ENCODE results near the gene PRSS27.

The PRSS27 gene

DNA sequence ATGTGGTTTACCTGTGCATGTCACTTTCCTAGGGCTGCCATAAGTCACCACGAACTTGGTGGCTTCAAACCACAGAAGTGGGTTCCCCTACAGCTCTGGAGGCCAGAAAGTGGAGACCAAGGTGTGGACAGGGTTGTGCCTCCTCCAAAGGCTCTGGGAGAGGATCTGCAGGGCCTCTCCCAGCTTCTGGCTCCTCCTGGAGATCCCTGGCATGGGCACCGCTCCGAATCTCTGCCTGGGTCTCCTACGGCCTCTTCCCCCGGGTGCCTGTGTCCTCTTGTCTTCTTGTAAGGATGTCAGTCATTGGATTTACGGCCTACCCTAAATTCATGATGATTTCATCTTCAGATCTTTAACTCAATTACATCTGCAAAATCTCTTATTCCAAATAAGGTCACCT, 29.9 kb upstream of the PRSS27 start:
- no peak for DNase-seq

DNA sequence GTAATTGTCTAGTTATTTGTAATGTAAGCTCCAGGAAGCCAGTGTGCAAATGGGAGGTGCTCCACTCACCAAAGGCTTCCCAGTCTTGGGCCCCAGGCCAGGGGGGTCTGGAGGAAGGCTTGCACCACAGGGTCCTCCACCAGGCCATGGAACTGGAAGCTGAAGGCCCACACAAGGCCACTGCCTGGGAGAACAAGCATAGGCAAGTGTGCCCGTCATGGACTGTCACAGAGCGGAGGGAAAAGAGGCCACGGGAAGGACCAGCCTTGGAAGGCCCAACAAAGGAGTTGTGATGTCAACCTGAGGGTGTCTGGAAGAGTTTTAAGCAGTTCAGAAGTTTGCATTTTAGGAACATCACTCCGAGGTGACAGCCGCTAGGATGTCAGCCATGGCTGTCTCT, 29.5 kb upstream of the PRSS27 start:
- DNase-seq = no peak

DNA sequence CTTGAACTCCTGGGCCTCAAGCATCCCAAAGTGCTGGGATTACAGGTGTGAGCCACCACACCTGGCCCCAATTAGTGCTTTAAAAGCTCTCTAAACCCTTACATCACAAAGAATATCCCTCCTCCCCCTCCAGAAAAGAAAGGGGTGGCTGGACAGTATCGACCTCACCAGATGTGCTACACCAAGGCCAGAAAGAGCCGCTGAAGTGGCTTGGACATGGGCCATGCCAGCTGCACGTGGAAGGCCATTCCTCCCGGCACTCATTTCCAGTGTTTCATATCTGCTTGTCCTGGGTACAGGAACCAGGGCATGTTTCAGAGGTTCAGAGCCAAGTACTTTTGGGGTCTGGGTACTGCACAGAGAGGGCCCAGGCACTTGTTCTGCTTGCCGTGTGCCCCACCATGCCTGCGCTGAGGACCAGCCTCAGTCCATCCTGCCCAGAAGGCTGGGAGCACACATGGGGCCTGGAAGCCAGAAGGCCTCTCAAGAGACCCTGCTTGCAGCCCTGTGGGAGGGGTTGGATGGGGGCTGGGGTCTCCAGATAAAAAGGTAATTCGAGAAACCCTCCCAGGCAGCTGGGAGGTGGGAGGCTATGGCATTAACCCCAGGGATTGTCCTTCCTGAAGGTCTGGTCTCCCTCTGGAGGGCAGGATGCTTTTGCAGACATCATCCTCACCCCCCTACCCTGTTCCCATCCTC, 28.9 kb upstream of the PRSS27 start:
- DNase-seq = no peak

DNA sequence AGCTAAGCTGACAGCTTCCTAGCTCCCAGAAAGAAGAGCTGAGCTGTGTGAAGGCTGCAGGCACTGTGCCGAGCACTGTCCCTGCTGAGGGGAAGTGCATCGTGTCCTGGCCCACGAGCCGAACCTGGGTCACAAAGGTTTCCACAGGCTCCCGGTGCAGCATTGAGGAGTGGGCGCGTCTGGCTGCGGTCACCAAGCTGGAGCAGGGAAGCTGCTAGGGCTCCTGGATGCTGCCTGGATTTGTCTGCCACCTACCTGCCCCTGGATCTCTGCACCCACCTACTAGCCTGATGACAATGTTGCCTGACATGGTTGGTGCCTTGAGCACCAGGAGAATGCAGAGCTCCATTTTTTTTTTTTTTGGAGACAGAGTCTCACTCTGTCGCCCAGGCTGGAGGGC, 25.9 kb upstream of the PRSS27 start:
- DNase-seq = no peak

DNA sequence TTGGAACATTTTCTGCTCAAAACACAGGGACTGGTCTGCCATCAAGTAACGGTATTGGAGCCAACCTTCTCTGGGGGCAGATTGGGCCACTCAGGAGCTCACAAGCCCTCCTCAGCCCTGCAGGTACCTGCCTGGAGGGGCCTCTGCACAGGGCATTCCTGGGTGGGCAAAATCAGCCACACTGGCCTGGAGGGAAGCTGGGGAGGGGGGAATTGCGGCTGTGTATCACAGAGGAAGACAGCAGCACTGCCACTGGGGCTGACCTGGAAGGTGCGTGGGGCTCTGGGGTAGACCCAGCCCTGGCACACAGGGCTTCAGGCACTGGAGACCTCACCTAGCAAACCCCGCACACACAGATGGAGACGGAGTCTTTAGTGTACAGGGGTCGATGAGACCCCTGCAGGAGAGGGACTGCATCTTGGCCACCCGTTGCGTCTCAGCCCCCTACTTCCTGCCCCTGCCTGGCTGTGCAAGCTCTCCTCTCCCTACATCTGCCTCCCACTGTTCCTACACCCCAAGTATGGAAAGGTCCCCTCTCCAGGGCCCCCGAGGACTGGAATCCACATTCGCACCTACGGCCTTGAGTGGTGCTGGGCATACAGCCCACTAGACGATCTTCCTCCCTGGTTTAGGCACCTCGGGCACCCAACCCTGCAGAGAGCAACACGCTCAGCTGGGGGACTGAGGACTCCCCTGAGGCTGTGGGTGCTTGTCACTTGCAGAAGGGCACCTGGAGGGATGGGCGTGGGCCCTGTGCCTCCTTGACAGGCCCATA, 25.3 kb upstream of the PRSS27 start:
- DNase-seq = no peak

DNA sequence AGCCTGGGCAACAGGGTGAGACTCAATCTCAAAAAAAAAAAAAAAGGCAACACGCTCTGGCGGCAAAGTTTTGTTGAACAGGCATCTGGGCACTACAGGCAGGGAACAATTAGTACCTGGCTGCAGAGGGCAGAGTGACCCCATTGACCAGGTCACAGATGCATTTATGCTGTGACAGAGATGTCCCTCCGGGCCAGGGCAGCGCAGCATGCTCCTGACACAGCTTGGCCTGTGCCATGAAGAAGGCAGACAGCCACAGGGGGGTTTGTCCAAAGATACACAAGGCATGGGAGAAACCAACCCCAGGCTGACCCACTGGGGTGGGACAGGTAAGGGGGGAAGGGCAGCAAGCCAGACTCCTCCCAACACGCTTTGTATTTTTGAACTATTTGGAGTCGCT, 24.7 kb upstream of the PRSS27 start:
- DNase-seq = no peak

DNA sequence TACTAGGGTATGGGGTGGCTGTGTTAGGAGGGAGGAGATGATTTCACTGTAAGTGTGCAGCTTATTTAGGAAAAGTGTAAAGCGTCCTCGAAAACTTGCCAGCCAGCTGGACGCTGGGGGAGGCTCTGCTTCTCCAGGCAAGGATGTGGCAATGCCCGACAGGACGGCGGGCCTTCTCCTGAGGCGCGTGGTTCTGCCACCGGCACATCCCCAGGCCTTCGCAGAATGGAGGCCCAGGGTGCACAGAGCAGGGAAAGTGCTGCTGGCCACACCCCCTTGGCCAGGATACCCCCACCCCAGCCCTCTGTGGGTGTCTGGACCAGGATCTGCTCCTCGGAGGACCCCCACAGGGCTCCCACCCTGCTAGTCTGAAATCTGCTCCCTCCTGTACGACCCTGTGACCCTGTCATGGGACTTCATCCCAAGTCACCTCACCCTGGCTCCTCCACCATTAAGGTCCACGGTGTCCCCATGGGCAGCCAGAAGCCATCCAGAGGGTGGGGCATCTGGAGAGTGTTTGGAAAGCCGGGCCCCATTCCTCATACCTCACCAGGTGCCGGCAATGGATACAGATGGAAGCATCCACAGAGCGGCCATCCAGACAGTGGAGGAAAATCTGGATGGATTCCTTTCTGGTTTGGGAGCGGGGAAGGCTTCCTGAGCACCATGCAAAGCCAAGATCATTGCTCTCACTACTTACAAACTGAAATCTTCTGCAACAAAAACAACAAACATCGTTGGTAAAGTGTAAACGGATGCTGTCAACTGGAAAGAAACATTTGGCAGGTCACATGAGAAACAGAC, 23.2 kb upstream of the PRSS27 start:
- no peak for DNase-seq

DNA sequence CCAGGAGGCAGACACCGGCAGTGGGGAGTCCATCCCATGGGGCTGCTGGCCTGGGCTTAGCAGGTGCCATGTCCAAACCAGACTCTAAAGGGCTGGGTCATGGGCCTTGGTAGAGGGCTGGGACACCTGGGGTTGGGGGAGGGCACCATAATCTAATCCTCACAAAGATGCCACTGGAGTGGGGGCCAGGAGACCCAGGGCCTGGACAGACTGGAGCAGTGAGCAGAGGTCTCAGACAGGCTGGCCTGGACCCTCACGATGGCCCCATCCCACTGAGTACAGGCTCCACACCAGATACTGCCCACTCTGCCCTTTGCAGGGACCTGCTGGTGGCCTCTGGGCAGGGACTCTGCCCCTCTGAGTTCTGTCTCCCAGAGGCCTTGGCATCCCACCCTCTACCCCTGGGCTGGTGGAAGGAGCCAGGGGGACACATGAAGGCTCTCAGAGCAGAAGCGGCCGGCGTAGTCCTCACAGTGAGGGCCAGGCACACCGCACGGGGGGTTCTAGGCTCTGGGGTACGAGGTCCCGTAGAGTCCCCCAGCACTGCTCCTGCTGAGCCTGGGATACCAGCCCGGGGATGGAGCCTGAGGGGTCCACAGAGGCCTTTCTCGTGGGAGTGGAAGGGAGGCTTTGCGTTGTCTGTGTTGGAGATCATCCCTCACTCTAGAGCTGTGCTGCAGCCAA, 22.4 kb upstream of the PRSS27 start:
- DNase-seq = no peak

DNA sequence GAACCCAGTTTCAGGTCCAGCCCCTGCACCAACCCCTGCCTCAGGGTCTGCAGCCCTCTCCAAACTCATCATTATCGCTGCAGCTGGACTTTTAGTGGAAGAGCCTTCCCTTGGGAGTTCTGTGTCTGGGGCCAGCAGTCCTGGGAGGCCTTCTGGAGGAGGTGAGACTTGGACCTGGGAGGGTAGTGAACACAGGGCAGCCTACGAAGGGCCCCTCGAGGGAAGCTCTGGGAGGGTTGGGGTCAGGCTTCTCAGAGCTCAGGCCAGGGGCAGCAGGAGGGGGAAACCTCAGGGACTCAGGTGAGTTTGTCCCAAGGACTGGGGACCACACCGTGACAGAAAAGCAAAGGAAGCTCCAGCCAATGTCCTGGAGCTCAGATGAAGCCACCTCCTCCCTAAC, 21.1 kb upstream of the PRSS27 start:
- no peak for DNase-seq

DNA sequence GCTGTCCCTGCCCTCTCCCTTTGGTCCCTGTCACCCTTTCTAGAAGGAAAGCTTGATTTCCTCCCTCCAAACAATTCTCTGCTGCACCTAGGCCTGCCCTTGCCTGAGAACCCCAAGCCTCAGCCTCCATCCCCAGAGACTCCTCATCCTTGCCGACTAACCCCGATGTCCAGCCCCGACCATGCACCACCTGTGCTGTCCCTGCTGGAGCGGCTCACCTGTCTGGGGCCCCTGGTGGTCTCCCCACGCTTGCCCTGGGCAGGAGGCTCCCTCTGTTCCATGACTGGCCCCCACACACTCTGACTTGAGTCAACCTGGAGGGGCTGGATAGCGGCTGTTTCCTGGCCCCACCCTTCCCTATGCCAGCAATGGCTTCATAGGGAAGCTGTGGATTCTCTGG, 20.5 kb upstream of the PRSS27 start:
- DNase-seq = no peak

DNA sequence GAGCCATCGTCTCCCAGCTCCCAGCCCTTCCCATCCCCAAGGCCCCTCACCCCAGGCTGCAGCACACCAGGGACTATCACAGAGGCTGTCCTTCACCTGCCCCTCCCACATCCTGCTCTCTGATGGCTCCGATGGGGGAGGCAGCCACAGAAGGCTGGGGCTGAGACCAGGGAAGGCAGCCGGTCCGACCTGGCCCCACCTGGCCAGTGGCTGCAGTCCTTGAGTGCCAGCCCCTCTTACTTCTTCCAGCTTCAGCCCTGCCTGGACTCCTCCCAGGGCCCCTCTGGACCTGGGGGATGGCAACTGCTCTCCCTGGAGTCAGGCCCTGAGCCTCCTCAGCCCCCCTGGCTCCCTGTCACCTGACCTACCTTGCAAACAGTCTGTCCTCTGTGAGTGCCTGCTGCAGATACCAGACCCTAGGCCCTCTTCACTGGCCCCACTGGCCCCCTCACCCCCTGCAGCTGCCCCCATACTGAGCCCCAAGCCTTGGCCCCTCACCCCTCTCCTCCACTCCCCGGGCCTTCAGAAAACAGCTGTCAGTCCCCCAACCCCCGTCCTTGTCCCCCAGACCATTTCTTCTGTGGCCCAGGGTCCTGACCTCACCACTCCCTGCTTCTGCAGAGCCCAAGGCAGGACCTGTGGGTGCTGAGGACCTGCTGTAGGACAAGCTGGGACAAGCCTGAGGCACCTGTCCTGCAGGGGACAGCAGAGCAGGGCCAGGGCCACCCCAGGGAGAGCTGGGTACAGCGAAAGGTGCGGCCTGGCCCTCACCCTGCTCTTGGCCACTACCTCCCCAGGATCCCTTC, 19.8 kb upstream of the PRSS27 start:
- DNase-seq = no peak

DNA sequence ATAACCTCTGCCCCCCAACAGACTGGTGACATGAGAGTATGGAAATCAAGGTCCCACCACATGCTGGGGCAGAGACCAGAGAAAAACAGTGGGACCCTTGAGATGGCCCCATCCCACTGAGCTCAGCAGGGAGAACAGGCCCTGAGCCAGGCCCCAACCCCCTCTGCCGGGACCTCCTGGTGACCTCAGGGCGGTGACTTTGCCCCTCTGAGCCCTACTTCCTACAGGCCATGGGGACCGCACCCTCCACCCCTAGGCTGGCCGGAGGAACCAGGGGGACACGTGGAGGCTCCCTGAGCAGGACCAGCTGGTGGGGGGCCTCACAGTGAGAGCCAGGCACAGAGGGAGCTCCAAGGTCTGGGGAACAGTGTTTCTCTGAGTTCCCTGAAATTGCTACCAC, 18.6 kb upstream of the PRSS27 start:
- DNase-seq = no peak

DNA sequence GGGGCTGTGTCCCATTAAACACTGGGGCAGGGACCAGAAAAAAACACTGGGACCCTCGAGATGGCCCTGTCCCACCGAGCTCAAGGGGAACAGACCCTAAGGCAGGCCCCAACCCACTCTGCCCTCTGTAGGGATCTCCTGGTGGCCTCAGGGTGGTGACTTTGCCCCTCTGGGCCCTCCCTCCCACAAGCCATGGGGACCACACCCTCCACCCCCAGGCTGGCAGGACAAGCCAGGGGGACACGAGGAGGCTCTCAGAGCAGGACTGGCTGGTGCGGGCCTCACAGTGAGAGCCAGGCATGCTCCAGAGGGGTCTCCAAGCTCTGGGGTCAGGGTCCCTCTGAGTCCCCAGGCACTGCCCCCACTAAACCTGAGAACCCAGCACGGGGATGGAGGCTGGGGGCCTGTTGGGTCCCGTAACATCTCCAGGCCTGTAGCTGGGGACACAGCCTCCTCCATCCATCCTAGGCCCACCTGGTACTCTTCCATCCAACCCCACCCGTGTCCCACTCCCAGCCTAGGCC, 17.9 kb upstream of the PRSS27 start:
- no peak for DNase-seq

DNA sequence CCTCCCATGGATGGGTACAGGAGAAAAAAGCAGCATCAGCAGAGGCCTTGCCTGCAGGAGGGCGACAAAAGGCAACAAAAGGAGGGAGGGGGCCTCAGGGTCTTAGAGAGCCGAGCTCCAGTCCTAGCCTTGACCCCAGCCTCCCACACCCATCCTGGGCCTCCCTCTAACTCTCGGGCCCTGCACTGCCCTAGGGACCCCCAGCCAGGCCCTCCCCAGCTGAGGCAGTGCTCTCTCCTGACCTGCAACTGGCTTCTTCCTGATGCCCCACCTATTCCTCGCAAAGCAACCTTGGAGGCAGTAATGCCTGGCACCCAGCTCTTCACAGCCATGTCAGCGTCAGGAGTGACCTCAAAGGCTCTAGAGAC, 17.2 kb upstream of the PRSS27 start:
- DNase-seq = no peak

DNA sequence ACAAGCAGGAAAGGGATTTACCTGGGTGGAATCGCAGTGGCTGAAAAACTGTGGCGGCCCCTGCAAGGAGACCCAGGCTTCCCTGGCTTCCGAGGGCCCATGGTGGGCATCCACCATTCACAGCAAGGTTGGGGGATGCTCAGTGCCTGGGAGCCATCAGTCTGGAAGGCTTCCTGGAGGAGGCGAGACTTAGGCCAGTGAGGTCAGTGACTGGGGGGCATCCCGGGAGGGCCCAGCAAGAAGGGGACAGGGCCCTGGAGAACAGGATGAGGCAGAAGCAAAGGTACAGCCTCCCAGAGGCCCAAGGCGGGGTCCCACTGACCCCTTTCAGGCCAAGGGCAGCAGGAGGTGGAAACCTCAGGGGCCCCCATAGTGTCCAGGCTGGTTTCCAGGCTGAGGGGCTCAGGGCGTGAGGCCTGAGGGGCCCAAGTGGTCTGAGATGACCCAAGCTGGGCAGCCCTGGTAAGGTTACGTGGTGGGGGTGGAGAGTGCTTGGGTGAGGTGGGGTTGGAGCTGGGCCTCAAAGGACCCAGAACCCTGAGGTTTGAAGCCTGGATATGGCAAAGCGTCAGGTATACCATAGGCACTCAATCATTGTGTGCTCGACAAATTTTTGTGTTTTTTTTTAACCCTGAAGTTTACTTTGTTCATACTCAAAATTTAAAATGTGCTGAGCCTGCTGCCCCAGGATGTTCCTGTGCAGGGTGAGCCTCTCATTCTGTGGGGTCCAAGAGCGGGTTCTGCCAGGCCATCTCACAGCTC, 16.6 kb upstream of the PRSS27 start:
- no peak for DNase-seq

DNA sequence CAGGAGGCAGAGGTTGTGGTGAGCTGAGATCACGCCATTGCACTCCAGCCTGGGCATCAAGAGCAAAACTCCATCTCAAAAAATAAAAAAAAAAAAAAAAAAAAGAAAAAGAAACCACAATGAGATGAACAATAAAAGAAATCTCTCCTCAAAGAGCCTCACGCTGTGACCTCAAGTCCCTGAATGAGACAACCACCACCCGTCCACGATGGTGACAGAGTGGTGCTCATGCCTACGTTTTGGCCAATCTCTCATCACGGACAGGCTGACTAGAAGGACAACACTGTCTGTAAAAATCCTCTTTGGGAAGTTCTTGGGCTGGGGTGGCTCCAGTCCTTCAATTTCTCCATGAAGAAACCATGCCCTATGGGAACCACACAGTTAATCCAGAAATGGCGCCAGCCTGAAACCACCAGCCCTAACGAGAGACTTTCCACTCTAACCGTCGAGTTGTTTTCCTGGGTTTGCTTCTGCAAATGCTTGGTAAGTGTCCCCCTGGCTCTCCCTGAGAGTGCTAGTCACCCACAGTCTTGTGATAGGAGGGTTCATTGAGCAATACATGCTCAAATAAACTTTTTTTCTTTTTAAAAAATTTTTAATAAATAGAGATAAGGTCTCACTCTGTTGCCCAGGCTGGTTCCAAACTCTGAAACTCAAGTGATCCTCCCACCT, 15.0 kb upstream of the PRSS27 start:
- DNase-seq = no peak

DNA sequence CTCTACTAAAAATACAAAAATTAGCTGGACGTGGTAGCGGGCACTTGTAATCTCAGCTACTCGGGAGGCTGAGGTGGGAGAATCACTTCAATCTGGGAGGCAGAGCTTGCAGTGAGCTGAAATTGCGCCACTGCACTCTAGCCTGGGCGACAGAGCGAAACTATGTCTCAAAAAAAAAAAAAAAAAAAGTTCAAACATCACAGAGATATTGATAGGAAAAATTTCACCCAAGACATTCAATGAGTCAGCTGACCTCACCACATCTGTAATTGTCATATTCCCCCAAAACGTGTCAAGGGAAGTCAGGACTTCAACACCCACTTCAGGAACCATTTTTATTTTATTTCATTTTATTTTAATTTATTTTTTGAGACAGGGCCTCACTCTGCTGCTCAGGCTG, 8.0 kb upstream of the PRSS27 start:
- DNase-seq = no peak

DNA sequence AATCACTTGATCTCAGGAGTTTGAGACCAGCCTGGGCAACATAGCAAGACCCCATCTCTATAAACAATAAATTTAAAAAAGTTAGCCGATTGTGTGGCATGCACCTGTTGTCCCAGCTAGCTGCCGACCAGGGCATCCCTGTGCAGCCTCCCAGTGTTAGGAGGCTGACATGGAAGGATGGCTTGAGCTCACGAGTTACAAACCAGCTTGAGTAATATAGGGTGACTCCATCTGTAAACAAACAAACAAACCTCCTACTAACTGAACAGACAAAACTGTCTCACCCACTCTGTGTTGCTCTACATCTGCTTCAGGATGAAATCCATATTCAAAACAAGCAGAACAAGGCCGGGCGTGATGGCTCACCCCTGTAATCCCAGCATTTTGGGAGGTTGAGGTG, 6.9 kb upstream of the PRSS27 start:
- no peak for DNase-seq

DNA sequence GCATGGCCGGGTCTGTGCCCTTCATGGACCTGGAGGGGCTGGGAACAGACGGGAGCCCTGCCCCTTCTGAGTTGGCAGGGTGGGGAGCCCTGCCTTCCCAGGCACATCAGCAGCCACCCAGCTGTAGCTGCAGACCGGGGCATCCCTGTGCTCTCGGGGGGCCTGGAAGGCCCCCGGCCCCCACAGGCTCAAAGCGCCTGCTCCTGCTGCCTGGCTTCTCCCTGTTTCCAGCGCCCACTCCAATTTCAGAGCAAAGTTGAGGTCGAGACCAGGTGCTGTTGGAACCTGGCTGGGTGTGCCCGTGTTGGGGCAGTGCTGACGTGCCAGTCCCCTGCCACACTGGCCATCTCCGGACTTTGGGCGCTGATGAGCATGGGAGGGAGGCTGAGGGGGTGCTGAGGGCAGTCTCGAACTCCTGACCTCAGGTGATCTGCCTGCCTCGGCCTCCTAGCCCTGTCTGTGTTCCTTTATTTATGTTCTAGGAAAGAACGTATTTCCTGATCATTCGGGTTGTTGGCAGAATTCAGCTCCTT, 4.9 kb upstream of the PRSS27 start:
- DNase-seq = no peak

DNA sequence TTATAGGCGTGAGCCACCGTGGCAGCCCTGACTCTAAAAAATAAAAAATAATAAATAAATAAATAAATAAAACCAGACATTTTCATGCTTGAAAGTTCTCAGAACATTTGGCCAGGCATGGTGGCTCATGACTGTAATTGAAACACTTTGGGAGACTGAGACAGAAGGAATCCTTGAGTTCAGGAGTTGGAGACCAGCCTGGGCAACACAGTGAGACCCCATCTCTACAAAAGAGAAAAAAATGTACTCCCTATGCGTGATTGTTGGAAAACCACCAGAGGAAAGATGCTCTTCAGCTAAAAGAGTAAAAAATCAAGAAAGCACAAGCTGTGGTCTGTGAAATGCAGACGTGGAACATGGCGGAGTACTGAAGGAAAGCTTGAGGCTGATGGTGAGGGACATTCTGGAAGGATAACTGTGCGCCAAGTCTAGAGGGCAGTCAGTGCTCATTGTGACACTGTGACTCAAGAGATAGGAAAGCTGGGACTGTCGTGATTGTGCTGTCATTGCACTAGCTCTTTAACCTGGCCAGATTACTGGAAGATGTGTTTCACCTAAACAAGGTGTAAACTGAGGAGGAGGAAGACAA, 4.2 kb upstream of the PRSS27 start:
- no peak for DNase-seq

Data from stimulated activated CD4-positive, alpha-beta T cell treated with anti-CD3 and anti-CD28 coated beads, Interleukin-2, amount 100 ng/mL, for 24 hours (primary cell).